ENCODE measurements around the gene MACROD1. TPM values are rescaled to one million over a fixed set of nuclear protein-coding genes. Genes with fewer than 3 reads are reported as not detected.

Gene MACROD1
- total RNA-seq, 1 donor from 2014 or later: 3.4 TPM

DNA sequence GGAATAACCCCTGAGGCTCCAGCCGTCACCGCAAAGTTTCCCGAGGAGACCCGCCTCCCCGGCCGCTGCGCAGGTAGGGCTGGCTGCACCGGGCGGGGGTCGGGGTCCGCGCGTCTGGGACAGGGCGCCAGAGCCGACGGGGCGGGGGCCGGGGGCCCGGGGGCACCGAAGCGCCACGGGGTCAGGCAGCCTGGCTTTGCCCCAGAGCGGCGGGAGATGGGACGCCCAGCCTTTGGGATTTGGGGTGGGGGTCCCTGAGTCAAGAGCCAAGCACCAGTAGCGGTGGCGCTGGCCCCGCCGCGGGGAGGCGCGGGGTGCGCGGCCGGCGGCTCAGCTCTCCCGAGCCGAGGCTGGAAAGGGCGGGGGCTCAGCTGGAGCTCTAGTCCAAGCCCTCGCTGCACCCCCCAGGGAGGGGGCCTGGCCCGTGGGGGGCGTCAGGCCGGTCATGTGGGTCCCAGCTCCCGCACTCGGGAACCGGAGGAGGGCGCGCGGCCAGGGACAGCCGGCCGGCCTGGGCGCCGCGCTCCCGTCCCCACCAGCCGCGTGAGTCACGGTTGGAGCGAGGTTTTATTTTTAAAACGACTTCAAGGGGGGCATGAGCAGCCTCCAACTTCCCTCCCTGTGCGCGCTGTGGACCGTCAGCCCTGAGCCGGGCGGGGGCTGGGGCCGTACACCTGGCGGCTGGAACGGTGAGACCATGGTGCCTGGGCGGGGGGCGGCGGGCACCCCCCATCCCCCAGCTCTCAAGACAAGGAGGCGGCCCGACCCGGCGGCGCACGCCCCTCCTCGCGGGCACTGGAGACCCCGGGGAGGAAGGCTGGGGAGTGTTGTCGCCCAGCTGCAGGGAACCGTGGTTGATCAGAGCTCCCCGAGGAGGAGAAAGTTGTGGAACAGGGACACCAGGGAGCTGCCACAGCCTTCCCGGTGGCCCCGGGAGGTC, 129.6 kb downstream of the MACROD1 start:
- peak overlapping the region; percentile 41 for H2AFZ ChIP-seq (ENCODE audit: low read depth, low read length)

DNA sequence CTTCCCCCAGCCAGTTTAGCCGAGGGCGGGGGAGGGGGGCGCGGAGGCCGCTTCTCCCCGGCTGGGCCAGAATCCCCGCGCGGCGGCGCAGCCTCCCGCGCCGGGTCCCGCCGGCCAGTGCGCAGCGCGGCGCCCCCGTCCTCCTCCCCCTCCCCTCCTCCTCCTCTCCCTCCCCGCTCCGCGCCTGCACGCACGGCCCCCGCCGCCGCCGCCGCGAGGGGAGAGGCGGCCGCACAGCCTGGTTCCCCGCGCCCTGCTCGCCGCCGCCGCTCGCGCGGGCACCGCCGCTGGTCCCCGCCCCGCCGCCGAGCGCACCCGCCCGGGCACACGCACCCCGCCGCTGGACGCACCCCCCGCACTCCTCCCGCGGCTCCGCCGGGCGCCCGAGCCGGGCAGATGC, 130.3 kb downstream of the MACROD1 start, which contains the start of gene FLRT1:
TSS of gene FLRT1 (plus strand) at position 356 of the 400 bp plus-strand sequence. CDS start 80,337 bp downstream, outside the sequence.
- Histone ChIP-seq H3K4me3 (ENCODE audit: insufficient read depth, low read depth, low read length) (peak within 1 kb of the TSS; percentile 44), H3K9me3 (ENCODE audit: insufficient read depth, low read depth, low read length) (no peaks in the 10 kb centered on the region), H3K27me3 (ENCODE audit: insufficient read depth, low read length) (peaks cover 11% of the 10 kb centered on the region), H3K27ac (ENCODE audit: low read depth, low read length) (no peak within 1 kb of the TSS), H4K20me1 (ENCODE audit: insufficient read depth, low read length) (peaks cover 7% of the 10 kb centered on the region), H2AFZ (ENCODE audit: low read depth, low read length) (peak within 1 kb of the TSS; percentile 41), H3K4me2 (ENCODE audit: low read length) (peak within 1 kb of the TSS; percentile 83), H3K9ac (ENCODE audit: low read length) (peak within 1 kb of the TSS; percentile 23), H3K79me2 (ENCODE audit: insufficient read depth, low read length) (no peaks in the 10 kb centered on the region), H3K4me1 (ENCODE audit: insufficient read depth, low read length) (peaks cover 2% of the 10 kb centered on the region), H3K36me3 (ENCODE audit: insufficient read depth, low read length) (no peaks in the 10 kb centered on the region)
- Mint-ChIP-seq H3K27me3 (ENCODE audit: low read depth, unreplicated experiment) (peaks cover 46% of the 10 kb centered on the region), H3K36me3 (ENCODE audit: low read depth, unreplicated experiment) (no peaks in the 10 kb centered on the region), H3K27ac (ENCODE audit: unreplicated experiment) (peak within 1 kb of the TSS; percentile 78), H3K4me1 (ENCODE audit: low read depth, unreplicated experiment) (peaks cover 7% of the 10 kb centered on the region), H3K4me3 (ENCODE audit: unreplicated experiment) (peak within 1 kb of the TSS; percentile 81), H3K9me3 (ENCODE audit: unreplicated experiment) (no peaks in the 10 kb centered on the region)
- FAIRE-seq (no peak), DNase-seq (ENCODE audit: low read depth) (no peak)
- TF ChIP-seq, protein P1, sequence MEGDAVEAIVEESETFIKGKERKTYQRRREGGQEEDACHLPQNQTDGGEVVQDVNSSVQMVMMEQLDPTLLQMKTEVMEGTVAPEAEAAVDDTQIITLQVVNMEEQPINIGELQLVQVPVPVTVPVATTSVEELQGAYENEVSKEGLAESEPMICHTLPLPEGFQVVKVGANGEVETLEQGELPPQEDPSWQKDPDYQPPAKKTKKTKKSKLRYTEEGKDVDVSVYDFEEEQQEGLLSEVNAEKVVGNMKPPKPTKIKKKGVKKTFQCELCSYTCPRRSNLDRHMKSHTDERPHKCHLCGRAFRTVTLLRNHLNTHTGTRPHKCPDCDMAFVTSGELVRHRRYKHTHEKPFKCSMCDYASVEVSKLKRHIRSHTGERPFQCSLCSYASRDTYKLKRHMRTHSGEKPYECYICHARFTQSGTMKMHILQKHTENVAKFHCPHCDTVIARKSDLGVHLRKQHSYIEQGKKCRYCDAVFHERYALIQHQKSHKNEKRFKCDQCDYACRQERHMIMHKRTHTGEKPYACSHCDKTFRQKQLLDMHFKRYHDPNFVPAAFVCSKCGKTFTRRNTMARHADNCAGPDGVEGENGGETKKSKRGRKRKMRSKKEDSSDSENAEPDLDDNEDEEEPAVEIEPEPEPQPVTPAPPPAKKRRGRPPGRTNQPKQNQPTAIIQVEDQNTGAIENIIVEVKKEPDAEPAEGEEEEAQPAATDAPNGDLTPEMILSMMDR (IDR thresholded peaks at IDR 0.05; ENCODE audit: insufficient read depth, low read depth, low read length): no peak
- no peak for TF ChIP-seq EZH2 (IDR thresholded peaks at IDR 0.05; ENCODE audit: insufficient read depth, low read length)

More for the DNA sequence above, 129.6 kb downstream of the MACROD1 start:
- TF ChIP-seq, protein P1 (IDR thresholded peaks at IDR 0.05; ENCODE audit: insufficient read depth, low read depth, low read length): no peak
- TF ChIP-seq EZH2 (IDR thresholded peaks at IDR 0.05; ENCODE audit: insufficient read depth, low read length): peak; percentile 75
- Histone ChIP-seq H3K27me3 (ENCODE audit: insufficient read depth, low read length) (peaks cover 11% of the 10 kb centered on the region), H3K4me2 (ENCODE audit: low read length) (peak overlapping the region; percentile 83), H3K27ac (ENCODE audit: low read depth, low read length) (no peak overlapping the region), H4K20me1 (ENCODE audit: insufficient read depth, low read length) (peaks cover 7% of the 10 kb centered on the region), H3K4me3 (ENCODE audit: insufficient read depth, low read depth, low read length) (peak overlapping the region; percentile 44), H3K79me2 (ENCODE audit: insufficient read depth, low read length) (no peaks in the 10 kb centered on the region), H3K9me3 (ENCODE audit: insufficient read depth, low read depth, low read length) (no peaks in the 10 kb centered on the region), H3K4me1 (ENCODE audit: insufficient read depth, low read length) (peaks cover 2% of the 10 kb centered on the region), H3K36me3 (ENCODE audit: insufficient read depth, low read length) (no peaks in the 10 kb centered on the region), H3K9ac (ENCODE audit: low read length) (peak overlapping the region; percentile 23)
- Mint-ChIP-seq H3K4me1 (ENCODE audit: low read depth, unreplicated experiment) (peaks cover 7% of the 10 kb centered on the region), H3K27ac (ENCODE audit: unreplicated experiment) (no peak overlapping the region), H3K9me3 (ENCODE audit: unreplicated experiment) (no peaks in the 10 kb centered on the region), H3K4me3 (ENCODE audit: unreplicated experiment) (no peak overlapping the region), H3K27me3 (ENCODE audit: low read depth, unreplicated experiment) (peaks cover 47% of the 10 kb centered on the region), H3K36me3 (ENCODE audit: low read depth, unreplicated experiment) (no peaks in the 10 kb centered on the region)
- FAIRE-seq (no peak), DNase-seq (ENCODE audit: low read depth) (peak; percentile 17)

Measured in astrocyte (in vitro differentiated cells and primary cell).